ENCODE results near the gene CLK1.
A peak's percentile ranks its signal among the peaks of the same experiment; 100 is the strongest.
"Not testable (repeated sequence)": the region's sequence is repeated elsewhere in the genome, so short reads cannot be mapped to it uniquely, and the experiment has no call there.

The CLK1 gene

DNA sequence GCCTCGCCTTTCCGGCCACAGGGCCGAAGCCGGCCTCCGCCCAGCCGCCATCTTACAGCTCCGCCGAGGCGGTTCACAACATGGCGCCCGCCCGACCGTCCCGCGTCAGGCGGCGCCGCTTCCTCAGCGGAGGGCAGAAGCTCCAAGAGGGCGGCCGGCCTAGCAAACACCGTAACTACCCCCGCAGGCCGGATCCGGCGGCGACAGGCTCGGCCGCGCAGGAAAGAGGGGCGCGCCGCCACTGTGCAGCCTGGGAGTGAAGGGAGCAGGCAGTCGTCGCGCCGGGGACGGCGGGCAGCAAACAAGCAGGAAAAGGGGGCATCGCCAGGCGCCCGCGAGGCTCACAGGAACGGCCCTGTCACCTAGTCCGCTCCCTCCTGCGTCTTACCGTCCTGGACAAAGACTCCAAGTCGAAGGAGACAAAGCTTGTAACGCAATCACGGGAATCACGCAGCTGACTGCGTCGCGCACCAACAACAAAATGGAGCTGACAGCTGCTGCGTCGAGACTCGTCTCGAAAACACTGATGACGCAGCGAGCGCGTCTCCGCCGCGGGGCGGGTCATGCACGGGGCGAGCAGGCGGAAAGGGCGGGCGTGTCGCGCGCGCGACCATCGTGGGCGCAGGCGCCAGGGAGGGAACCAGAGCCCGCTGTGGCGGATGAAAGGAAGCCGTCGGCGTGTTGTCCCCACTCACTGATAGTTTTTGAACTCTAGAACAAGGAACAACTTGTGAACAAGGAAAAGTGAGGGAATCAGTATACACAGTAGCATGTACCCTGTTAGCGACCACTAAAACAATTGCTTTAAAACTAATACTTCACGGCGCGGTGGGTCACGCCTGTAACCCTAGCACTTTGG lies at the start of gene CLK1:
Gene CLK1 (minus strand): TSS at position 483 of the 859 bp plus-strand sequence. CDS start 2,796 bp downstream, outside the sequence.
- Histone ChIP-seq H3K36me3 (ENCODE audit: control insufficient read depth in 2 of 2, insufficient read depth in 2 of 2, low read length in 2 of 2) (peaks cover 12 to 13% of the 10 kb centered on the region in 2 donors), H3K4me1 (ENCODE audit: control insufficient read depth in 2 of 2, insufficient read depth in 2 of 2, low read length in 2 of 2) (peaks cover 25 to 26% of the 10 kb centered on the region in 2 donors), H3K4me3 (ENCODE audit: low read length in 2 of 2) (peak within 1 kb of the TSS; percentile 84 to 100), H3K9me3 (ENCODE audit: control insufficient read depth in 2 of 2, low read length in 2 of 2) (no peaks in the 10 kb centered on the region), H3K27me3 (ENCODE audit: control insufficient read depth in 2 of 2, insufficient read depth in 2 of 2, low read length in 2 of 2) (no peaks in the 10 kb centered on the region), H3K27ac (ENCODE audit: low read depth in 2 of 2, low read length in 2 of 2) (peak within 1 kb of the TSS; percentile 100), H3K9ac (ENCODE audit: low read depth in 1 of 2, low read length in 2 of 2) (peak within 1 kb of the TSS; percentile 100)

GRCh38 chr2:200913654-200914053 lies 49.2 kb upstream of the CLK1 start:
- H3K9ac ChIP-seq (ENCODE audit: low read depth in 1 of 2, low read length in 2 of 2) = no peak overlapping the region
- no peak overlapping the region for H3K27ac ChIP-seq (ENCODE audit: low read depth in 2 of 2, low read length in 2 of 2)
- H3K4me3 ChIP-seq (ENCODE audit: low read length in 2 of 2) = no peak overlapping the region
- no peaks in the 10 kb centered on the region for H3K4me1 ChIP-seq (ENCODE audit: control insufficient read depth in 2 of 2, insufficient read depth in 2 of 2, low read length in 2 of 2)
- H3K27me3 ChIP-seq (ENCODE audit: control insufficient read depth in 2 of 2, insufficient read depth in 2 of 2, low read length in 2 of 2) = no peaks in the 10 kb centered on the region
- peaks cover 33 to 51% of the 10 kb centered on the region in 2 donors for H3K36me3 ChIP-seq (ENCODE audit: control insufficient read depth in 2 of 2, insufficient read depth in 2 of 2, low read length in 2 of 2)
- no peaks in the 10 kb centered on the region for H3K9me3 ChIP-seq (ENCODE audit: control insufficient read depth in 2 of 2, low read length in 2 of 2)

- Histone ChIP-seq H3K9ac (ENCODE audit: low read depth in 1 of 2, low read length in 2 of 2) (no peak overlapping the region), H3K4me3 (ENCODE audit: low read length in 2 of 2) (no peak overlapping the region), H3K27ac (ENCODE audit: low read depth in 2 of 2, low read length in 2 of 2) (no peak overlapping the region), H3K9me3 (ENCODE audit: control insufficient read depth in 2 of 2, low read length in 2 of 2) (no peaks in the 10 kb centered on the region), H3K27me3 (ENCODE audit: control insufficient read depth in 2 of 2, insufficient read depth in 2 of 2, low read length in 2 of 2) (no peaks in the 10 kb centered on the region), H3K36me3 (ENCODE audit: control insufficient read depth in 2 of 2, insufficient read depth in 2 of 2, low read length in 2 of 2) (peaks cover 23 to 49% of the 10 kb centered on the region in 2 donors), H3K4me1 (ENCODE audit: control insufficient read depth in 2 of 2, insufficient read depth in 2 of 2, low read length in 2 of 2) (no peaks in the 10 kb centered on the region)
Observed at GRCh38 chr2:200909958-200910357, 45.5 kb upstream of the CLK1 start.

GRCh38 chr2:200905618-200906296 lies 41.3 kb upstream of the CLK1 start:
- H3K36me3 ChIP-seq (ENCODE audit: control insufficient read depth in 2 of 2, insufficient read depth in 2 of 2, low read length in 2 of 2) = peaks cover 11 to 32% of the 10 kb centered on the region in 2 donors
- H3K4me3 ChIP-seq (ENCODE audit: low read length in 2 of 2) = no peak overlapping the region
- no peaks in the 10 kb centered on the region for H3K9me3 ChIP-seq (ENCODE audit: control insufficient read depth in 2 of 2, low read length in 2 of 2)
- H3K27ac ChIP-seq (ENCODE audit: low read depth in 2 of 2, low read length in 2 of 2) = no peak overlapping the region
- no peak overlapping the region for H3K9ac ChIP-seq (ENCODE audit: low read depth in 1 of 2, low read length in 2 of 2)
- no peaks in the 10 kb centered on the region for H3K27me3 ChIP-seq (ENCODE audit: control insufficient read depth in 2 of 2, insufficient read depth in 2 of 2, low read length in 2 of 2)
- no peaks in the 10 kb centered on the region for H3K4me1 ChIP-seq (ENCODE audit: control insufficient read depth in 2 of 2, insufficient read depth in 2 of 2, low read length in 2 of 2)

DNA sequence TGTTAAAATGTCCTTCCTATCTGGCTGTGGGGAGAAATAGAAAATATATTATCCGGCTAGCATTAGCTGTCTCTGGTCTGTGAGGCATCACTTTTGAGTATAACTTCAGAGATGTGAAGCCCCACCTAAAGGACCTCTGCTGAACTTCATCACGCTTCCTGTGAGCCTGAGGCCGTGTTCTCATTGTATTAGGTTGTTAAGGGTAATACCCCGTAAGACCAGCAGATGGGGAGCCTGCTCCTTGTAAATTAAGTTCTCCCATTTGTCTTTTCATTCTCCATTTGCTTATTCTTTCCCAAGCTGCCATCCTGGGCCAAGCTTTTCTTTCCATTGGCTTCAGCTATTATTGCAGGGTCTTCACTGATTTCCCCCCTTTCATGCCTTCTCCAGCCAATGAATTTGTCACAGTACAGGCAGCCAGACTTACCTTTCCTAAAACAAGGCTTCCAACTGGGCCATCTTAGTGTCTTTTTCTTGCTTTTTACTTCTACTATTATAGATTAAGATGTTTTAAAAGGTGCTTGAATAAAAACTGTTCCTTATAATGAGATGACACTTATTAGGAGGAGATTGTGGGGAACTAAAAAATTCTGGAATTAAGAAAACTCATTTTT lies 37.1 kb upstream of the CLK1 start:
- Histone ChIP-seq H3K27ac (ENCODE audit: low read depth in 2 of 2, low read length in 2 of 2) (no peak overlapping the region), H3K36me3 (ENCODE audit: control insufficient read depth in 2 of 2, insufficient read depth in 2 of 2, low read length in 2 of 2) (peaks cover 43 to 56% of the 10 kb centered on the region in 2 donors), H3K4me3 (ENCODE audit: low read length in 2 of 2) (no peak overlapping the region), H3K9me3 (ENCODE audit: control insufficient read depth in 2 of 2, low read length in 2 of 2) (no peaks in the 10 kb centered on the region), H3K4me1 (ENCODE audit: control insufficient read depth in 2 of 2, insufficient read depth in 2 of 2, low read length in 2 of 2) (no peaks in the 10 kb centered on the region), H3K27me3 (ENCODE audit: control insufficient read depth in 2 of 2, insufficient read depth in 2 of 2, low read length in 2 of 2) (no peaks in the 10 kb centered on the region), H3K9ac (ENCODE audit: low read depth in 1 of 2, low read length in 2 of 2) (no peak overlapping the region)

DNA sequence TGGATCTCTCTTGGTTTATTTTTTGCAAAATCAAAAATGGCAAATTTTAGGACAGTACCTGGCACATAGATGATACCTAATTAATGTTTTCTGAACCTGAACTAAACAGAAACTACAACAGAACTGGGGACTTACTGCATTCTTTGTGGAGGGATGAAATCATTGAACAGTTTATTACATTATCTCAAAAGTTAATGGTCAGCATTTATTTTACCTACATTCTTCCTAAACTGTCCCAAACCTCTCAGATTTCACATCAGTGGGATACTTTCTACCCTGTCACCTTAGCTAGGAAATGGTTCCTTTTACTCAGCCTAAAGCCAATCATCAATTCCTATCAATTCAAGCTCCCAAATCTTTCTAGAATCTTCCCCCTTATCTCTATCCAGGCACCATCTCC lies 35.0 kb upstream of the CLK1 start:
- no peaks in the 10 kb centered on the region for H3K4me1 ChIP-seq (ENCODE audit: control insufficient read depth in 2 of 2, insufficient read depth in 2 of 2, low read length in 2 of 2)
- H3K27ac ChIP-seq (ENCODE audit: low read depth in 2 of 2, low read length in 2 of 2) = no peak overlapping the region
- no peak overlapping the region for H3K4me3 ChIP-seq (ENCODE audit: low read length in 2 of 2)
- H3K36me3 ChIP-seq (ENCODE audit: control insufficient read depth in 2 of 2, insufficient read depth in 2 of 2, low read length in 2 of 2) = peaks cover 58 to 65% of the 10 kb centered on the region in 2 donors
- no peaks in the 10 kb centered on the region for H3K9me3 ChIP-seq (ENCODE audit: control insufficient read depth in 2 of 2, low read length in 2 of 2)
- no peak overlapping the region for H3K9ac ChIP-seq (ENCODE audit: low read depth in 1 of 2, low read length in 2 of 2)
- H3K27me3 ChIP-seq (ENCODE audit: control insufficient read depth in 2 of 2, insufficient read depth in 2 of 2, low read length in 2 of 2) = no peaks in the 10 kb centered on the region

DNA sequence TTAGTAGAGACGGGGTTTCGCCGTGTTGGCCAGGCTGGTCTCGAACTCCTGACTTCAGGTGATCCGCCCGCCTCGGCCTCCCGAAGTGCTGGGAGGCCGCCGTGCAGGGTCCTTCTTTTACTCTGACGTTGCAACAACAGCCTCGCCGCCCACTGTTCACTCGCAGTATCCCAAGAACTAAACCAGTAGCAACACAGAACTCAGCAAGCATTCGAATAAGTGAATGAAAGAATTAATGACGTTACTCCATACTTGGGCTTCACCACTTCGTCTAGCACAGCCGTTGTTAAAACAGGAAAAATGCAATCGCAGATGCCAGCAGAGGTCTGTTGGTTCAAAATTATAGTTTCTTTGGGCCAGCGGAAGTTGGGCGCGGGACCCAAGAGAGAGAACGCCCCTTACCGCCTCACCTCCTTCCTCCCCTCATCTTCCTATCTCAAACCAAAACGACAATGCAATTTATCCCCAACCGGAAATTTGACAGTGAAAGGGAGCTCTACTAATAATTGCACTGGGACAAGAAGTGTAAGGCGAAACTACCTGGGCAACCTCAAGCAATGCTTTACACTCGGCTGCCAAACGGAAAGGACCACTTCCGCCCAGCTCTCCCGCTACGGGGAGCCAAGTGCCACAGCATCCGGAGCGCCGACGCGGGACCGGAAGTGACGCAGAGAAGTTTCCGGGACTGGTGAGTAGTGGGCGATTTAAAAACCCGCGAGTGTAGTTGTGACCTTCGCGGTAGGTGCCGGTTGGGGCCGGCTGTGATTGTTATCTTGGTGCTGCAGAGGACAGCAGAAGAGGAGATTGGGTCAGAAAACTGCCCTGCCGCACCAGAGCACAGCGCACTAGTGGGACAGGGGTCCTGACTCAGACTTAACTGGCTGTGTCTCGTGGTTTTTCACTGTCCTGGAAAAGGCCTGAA lies 24.5 kb upstream of the CLK1 start, which contains the start of the genes NIF3L1 and PPIL3:
Gene NIF3L1 (plus strand): TSS at position 668 of the 922 bp plus-strand sequence. CDS start 2,573 bp downstream, outside the sequence.
Gene PPIL3 (minus strand): TSS at position 374 of the 922 bp plus-strand sequence. CDS start 1,462 bp downstream, outside the sequence.
- peaks cover 13% of the 10 kb centered on the region in 2 donors for H3K4me1 ChIP-seq (ENCODE audit: control insufficient read depth in 2 of 2, insufficient read depth in 2 of 2, low read length in 2 of 2)
- peak within 1 kb of the TSS; percentile 92 to 99 for H3K27ac ChIP-seq (ENCODE audit: low read depth in 2 of 2, low read length in 2 of 2)
- peak within 1 kb of the TSS; percentile 86 to 100 for H3K9ac ChIP-seq (ENCODE audit: low read depth in 1 of 2, low read length in 2 of 2)
- H3K27me3 ChIP-seq (ENCODE audit: control insufficient read depth in 2 of 2, insufficient read depth in 2 of 2, low read length in 2 of 2) = no peaks in the 10 kb centered on the region
- H3K9me3 ChIP-seq (ENCODE audit: control insufficient read depth in 2 of 2, low read length in 2 of 2) = no peaks in the 10 kb centered on the region
- peaks cover 3 to 6% of the 10 kb centered on the region in 2 donors for H3K36me3 ChIP-seq (ENCODE audit: control insufficient read depth in 2 of 2, insufficient read depth in 2 of 2, low read length in 2 of 2)
- peak within 1 kb of the TSS; percentile 86 to 100 for H3K4me3 ChIP-seq (ENCODE audit: low read length in 2 of 2)

GRCh38 chr2:200881715-200882249 lies 17.3 kb upstream of the CLK1 start:
- not testable (repeated sequence) for H3K9ac ChIP-seq (ENCODE audit: low read depth in 1 of 2, low read length in 2 of 2); H3K4me3 ChIP-seq (ENCODE audit: low read length in 2 of 2); H3K27ac ChIP-seq (ENCODE audit: low read depth in 2 of 2, low read length in 2 of 2); H3K9me3 ChIP-seq (ENCODE audit: control insufficient read depth in 2 of 2, low read length in 2 of 2); H3K27me3 ChIP-seq (ENCODE audit: control insufficient read depth in 2 of 2, insufficient read depth in 2 of 2, low read length in 2 of 2); H3K4me1 ChIP-seq (ENCODE audit: control insufficient read depth in 2 of 2, insufficient read depth in 2 of 2, low read length in 2 of 2)
- H3K36me3 ChIP-seq (ENCODE audit: control insufficient read depth in 2 of 2, insufficient read depth in 2 of 2, low read length in 2 of 2) = peaks cover 32 to 52% of the 10 kb centered on the region in 2 donors

DNA sequence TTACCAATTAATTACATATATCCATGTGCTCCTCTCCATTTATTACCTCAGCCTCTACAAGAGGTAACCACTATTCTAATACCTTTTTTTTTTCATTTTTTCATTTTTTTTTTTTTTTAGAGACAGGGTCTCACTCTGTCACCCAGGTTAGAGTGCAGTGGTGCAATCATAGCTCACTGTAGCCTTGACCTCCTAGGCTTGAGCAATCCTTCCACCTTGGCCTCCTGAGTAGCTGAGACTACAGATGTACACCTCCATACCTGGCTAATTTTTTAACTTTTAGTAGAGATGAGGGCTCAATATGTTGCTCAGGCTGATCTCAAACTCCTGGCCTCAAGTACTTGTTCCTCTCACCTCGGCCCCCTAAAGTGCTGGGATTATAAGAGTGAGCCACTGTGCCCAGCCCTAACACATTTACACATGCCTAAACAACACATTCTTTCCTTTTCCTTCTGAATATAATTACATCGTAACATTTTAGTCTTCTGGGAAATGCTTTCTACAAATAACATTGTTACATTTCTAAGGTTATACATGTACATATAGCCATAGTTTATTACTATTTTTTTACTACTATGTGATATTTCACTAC lies 13.9 kb upstream of the CLK1 start:
- H3K9ac ChIP-seq (ENCODE audit: low read depth in 1 of 2, low read length in 2 of 2) = no peak overlapping the region
- H3K27me3 ChIP-seq (ENCODE audit: control insufficient read depth in 2 of 2, insufficient read depth in 2 of 2, low read length in 2 of 2) = no peaks in the 10 kb centered on the region
- no peak overlapping the region for H3K4me3 ChIP-seq (ENCODE audit: low read length in 2 of 2)
- no peak overlapping the region for H3K27ac ChIP-seq (ENCODE audit: low read depth in 2 of 2, low read length in 2 of 2)
- H3K9me3 ChIP-seq (ENCODE audit: control insufficient read depth in 2 of 2, low read length in 2 of 2) = no peaks in the 10 kb centered on the region
- no peaks in the 10 kb centered on the region for H3K4me1 ChIP-seq (ENCODE audit: control insufficient read depth in 2 of 2, insufficient read depth in 2 of 2, low read length in 2 of 2)
- peaks cover 31 to 70% of the 10 kb centered on the region in 2 donors for H3K36me3 ChIP-seq (ENCODE audit: control insufficient read depth in 2 of 2, insufficient read depth in 2 of 2, low read length in 2 of 2)

Data from mucosa of rectum (tissue), 2 donors.